Measurements from ENCODE around the gene GHRHR. TPM values are rescaled to one million over a fixed set of nuclear protein-coding genes. Genes with fewer than 3 reads are reported as not detected.

GHRHR gene
- polyA plus RNA-seq, 1 donor, result 0.54 TPM

GRCh38 chr7:30928254-30928872 lies 35.4 kb upstream of the GHRHR start:
- no peak for DNase-seq (ENCODE audit: low read depth)

- DNase-seq (ENCODE audit: low read depth), result no peak
Measured at GRCh38 chr7:30929686-30930085, 34.1 kb upstream of the GHRHR start.

GRCh38 chr7:30930621-30931020 lies 33.1 kb upstream of the GHRHR start:
- no peak for DNase-seq (ENCODE audit: low read depth)

- no peak for DNase-seq (ENCODE audit: low read depth)
Measured at GRCh38 chr7:30931161-30931928, 32.4 kb upstream of the GHRHR start.

GRCh38 chr7:30931929-30932540 lies 31.7 kb upstream of the GHRHR start:
- no peak for DNase-seq (ENCODE audit: low read depth)

- DNase-seq (ENCODE audit: low read depth), result no peak
Measured at GRCh38 chr7:30932562-30932961, 31.2 kb upstream of the GHRHR start.

GRCh38 chr7:30933124-30933974 lies 30.4 kb upstream of the GHRHR start:
- DNase-seq (ENCODE audit: low read depth), result no peak

GRCh38 chr7:30934225-30934624 lies 29.5 kb upstream of the GHRHR start:
- DNase-seq (ENCODE audit: low read depth), result no peak

GRCh38 chr7:30934732-30935568 lies 28.8 kb upstream of the GHRHR start:
- no peak for DNase-seq (ENCODE audit: low read depth)

GRCh38 chr7:30935569-30935877 lies 28.2 kb upstream of the GHRHR start:
- no peak for DNase-seq (ENCODE audit: low read depth)

- DNase-seq (ENCODE audit: low read depth), result no peak
Measured at GRCh38 chr7:30936650-30937245, 27.0 kb upstream of the GHRHR start.

- no peak for DNase-seq (ENCODE audit: low read depth)
Measured at GRCh38 chr7:30937416-30937815, 26.3 kb upstream of the GHRHR start.

GRCh38 chr7:30938435-30939316 lies 25.1 kb upstream of the GHRHR start:
- no peak for DNase-seq (ENCODE audit: low read depth)

- no peak for DNase-seq (ENCODE audit: low read depth)
Measured at GRCh38 chr7:30941582-30942323, 22.0 kb upstream of the GHRHR start.

- no peak for DNase-seq (ENCODE audit: low read depth)
Measured at GRCh38 chr7:30950197-30950596, 13.6 kb upstream of the GHRHR start.

GRCh38 chr7:30954914-30955313 lies 8.8 kb upstream of the GHRHR start:
- DNase-seq (ENCODE audit: low read depth), result no peak

GRCh38 chr7:30956704-30957103 lies 7.0 kb upstream of the GHRHR start:
- no peak for DNase-seq (ENCODE audit: low read depth)

- no peak for DNase-seq (ENCODE audit: low read depth)
Measured at GRCh38 chr7:30965372-30965771, 1.6 kb downstream of the GHRHR start.

- no peak for DNase-seq (ENCODE audit: low read depth)
Measured at GRCh38 chr7:30965883-30966282, 2.1 kb downstream of the GHRHR start.

Data from forelimb muscle (tissue), 1 donor.